IMR-90 (cell line): Measurements from ENCODE around the gene FAM83G. TPM values are rescaled to one million over a fixed set of nuclear protein-coding genes. Genes with fewer than 3 reads are reported as not detected.

Experiments used
- ATAC-seq: fragments of 200-7000 bp; cut with Tn5 transposase; 2 replicates; pipeline ENCODE4 v1.9.1; 2020; ENCODE audit warnings: low read depth, mild to moderate bottlenecking, moderate library complexity
- BruUV-seq: library from RNA; stranded (reverse); fragments of 400-500 nt; replicated peaks from 2 replicates; lab custom pipeline; 2021; lab: Mats Ljungman, UMichigan
- CTCF ChIA-PET: fragments of 300-600 bp; formaldehyde crosslinking; extraction: SDS; loops from one replicate; lab custom pipeline; 2021; ENCODE audit warnings: antibody characterized with exemption; lab: Yijun Ruan, JAX
- POLR2A ChIA-PET: fragments of 300-600 bp; sonication (Branson Sonifier 250); formaldehyde crosslinking; loops from one replicate; lab custom pipeline; 2022; ENCODE audit warnings: antibody characterized with exemption; ENCODE audit not compliant: unreplicated experiment; lab: Charles Lee
- DNase-seq: peaks from one replicate; pipeline ENCODE4 v3.0.0; 2013
- H2AFZ ChIP-seq: replicated peaks from 2 replicates; pipeline ENCODE3; 2013; ENCODE audit warnings: low read length, mild to moderate bottlenecking; ENCODE audit not compliant: poor library complexity
- H2AK5ac ChIP-seq: 2 replicates; pipeline ENCODE4 v1.6.1; 2013; ENCODE audit warnings: low read depth, low read length, inconsistent platforms
- H2AK9ac ChIP-seq: replicated peaks from 2 replicates; pipeline ENCODE3; 2013; ENCODE audit warnings: mild to moderate bottlenecking, low read depth, low read length, moderate library complexity; ENCODE audit not compliant: poor library complexity
- H2BK120ac ChIP-seq: 2 replicates; pipeline ENCODE4 v1.6.1; 2013; ENCODE audit warnings: low read depth, low read length, inconsistent platforms
- H2BK15ac ChIP-seq: 3 replicates; pipeline ENCODE4 v1.6.1; 2013; ENCODE audit warnings: low read depth, low read length, inconsistent platforms
- H2BK20ac ChIP-seq: 2 replicates; pipeline ENCODE4 v1.6.1; 2013; ENCODE audit warnings: low read depth, mild to moderate bottlenecking, inconsistent platforms, low read length, moderate library complexity
- H2BK5ac ChIP-seq: 2 replicates; pipeline ENCODE4 v1.6.1; 2013; ENCODE audit warnings: mild to moderate bottlenecking, low read depth, low read length, inconsistent platforms; ENCODE audit not compliant: poor library complexity, severe bottlenecking
- H3K14ac ChIP-seq: replicated peaks from 2 replicates; pipeline ENCODE4 v1.6.1; 2013; ENCODE audit warnings: low read depth, low read length, inconsistent platforms
- H3K18ac ChIP-seq: 2 replicates; pipeline ENCODE4 v1.6.1; 2013; ENCODE audit warnings: low read depth, low read length, control low read depth
- H3K23ac ChIP-seq: 2 replicates; pipeline ENCODE4 v1.6.1; 2013; ENCODE audit warnings: low read depth, low read length, inconsistent platforms
- H3K27ac ChIP-seq: 2 replicates; pipeline ENCODE4 v1.5.1; 2013; ENCODE audit warnings: mild to moderate bottlenecking, control low read depth, low read length; ENCODE audit not compliant: insufficient read depth
- H3K27me3 ChIP-seq: 2 replicates; pipeline ENCODE4 v1.6.1; 2013; ENCODE audit warnings: low read length; ENCODE audit not compliant: control insufficient read depth, insufficient read depth
- H3K36me3 ChIP-seq: 2 replicates; pipeline ENCODE4 v1.6.1; 2013; ENCODE audit warnings: low read length, mixed read lengths; ENCODE audit not compliant: control insufficient read depth, insufficient read depth
- H3K4ac ChIP-seq: 2 replicates; pipeline ENCODE4 v1.6.1; 2013; ENCODE audit warnings: low read depth, low read length, inconsistent platforms
- H3K4me1 ChIP-seq: 2 replicates; pipeline ENCODE4 v1.6.1; 2013; ENCODE audit warnings: low read length, mixed read lengths; ENCODE audit not compliant: control insufficient read depth, insufficient read depth
- H3K4me2 ChIP-seq: 2 replicates; pipeline ENCODE4 v1.6.1; 2013; ENCODE audit warnings: low read depth, mild to moderate bottlenecking, control low read depth, low read length, moderate library complexity
- H3K4me3 ChIP-seq: 2 replicates; pipeline ENCODE4 v1.5.1; 2013; ENCODE audit warnings: low read depth, mild to moderate bottlenecking, control low read depth, low read length, moderate library complexity; ENCODE audit not compliant: insufficient read depth
- H3K56ac ChIP-seq: 2 replicates; pipeline ENCODE4 v1.6.1; 2013; ENCODE audit warnings: low read length, inconsistent platforms; ENCODE audit not compliant: insufficient read depth; ENCODE audit errors: extremely low read depth
- H3K79me1 ChIP-seq, 2 experiments: 2 replicates each; pipeline ENCODE4 v1.6.1; 2013; ENCODE audit warnings: low read length in 2 of 2, inconsistent platforms in 1 of 2, low read depth in 1 of 2
- H3K9ac ChIP-seq: 2 replicates; pipeline ENCODE4 v1.6.1; 2013; ENCODE audit warnings: low read depth, low read length, control low read depth
- H3K9me1 ChIP-seq: 2 replicates; pipeline ENCODE4 v1.6.1; 2013; ENCODE audit warnings: low read length, inconsistent platforms; ENCODE audit not compliant: insufficient read depth
- H3K9me3 ChIP-seq: 2 replicates; pipeline ENCODE4 v1.6.1; 2013; ENCODE audit warnings: low read length; ENCODE audit not compliant: control insufficient read depth, insufficient read depth
- H4K20me1 ChIP-seq: 2 replicates; pipeline ENCODE4 v1.6.1; 2013; ENCODE audit warnings: low read length, inconsistent platforms; ENCODE audit not compliant: insufficient read depth
- H4K5ac ChIP-seq: 2 replicates; pipeline ENCODE4 v1.6.1; 2013; ENCODE audit warnings: mild to moderate bottlenecking, low read depth, low read length, control low read depth
- H4K8ac ChIP-seq, 2 experiments: 2 replicates each; pipeline ENCODE4 v1.6.1; 2013; ENCODE audit warnings: low read depth in 2 of 2, low read length in 2 of 2, control low read depth in 1 of 2, inconsistent platforms in 1 of 2
- H4K91ac ChIP-seq: 2 replicates; pipeline ENCODE4 v1.6.1; 2013; ENCODE audit warnings: low read depth, low read length, inconsistent platforms; ENCODE audit not compliant: insufficient read depth
- BHLHE40 ChIP-seq: fragments of 150-350 bp; IDR thresholded peaks from 2 replicates; pipeline ENCODE4 v1.6.1; 2016; ENCODE audit warnings: mild to moderate bottlenecking, low read depth, low read length
- CEBPB ChIP-seq: IDR thresholded peaks from 2 replicates; pipeline ENCODE4 v1.6.1; 2012; ENCODE audit warnings: low read depth, low read length, improper control_type of control experiment
- ELK1 ChIP-seq: fragments of 150-350 bp; IDR thresholded peaks from 2 replicates; pipeline ENCODE4 v1.6.1; 2016; ENCODE audit warnings: low read depth, mild to moderate bottlenecking, low read length, moderate library complexity, borderline replicate concordance
- FOS ChIP-seq: fragments of 150-350 bp; IDR thresholded peaks from 2 replicates; pipeline ENCODE4 v1.6.1; 2016; ENCODE audit warnings: low read depth, low read length
- MAFK ChIP-seq: IDR thresholded peaks from 2 replicates; pipeline ENCODE4 v1.6.1; 2012; ENCODE audit warnings: low read depth, low read length, improper control_type of control experiment
- MAZ ChIP-seq: IDR thresholded peaks from 2 replicates; pipeline ENCODE4 v1.6.1; 2012; ENCODE audit warnings: low read depth, mild to moderate bottlenecking, low read length, improper control_type of control experiment, moderate library complexity, borderline replicate concordance
- NFE2L2 ChIP-seq: fragments of 150-350 bp; IDR thresholded peaks from 2 replicates; pipeline ENCODE4 v1.6.1; 2016; ENCODE audit warnings: low read depth, mild to moderate bottlenecking, low read length
- POLR2A ChIP-seq: IDR thresholded peaks from 2 replicates; pipeline ENCODE4 v1.6.1; 2012; ENCODE audit warnings: mild to moderate bottlenecking, low read depth, low read length
- RAD21 ChIP-seq: IDR thresholded peaks from 2 replicates; pipeline ENCODE4 v1.6.1; 2012; ENCODE audit warnings: low read length, improper control_type of control experiment
- RCOR1 ChIP-seq: IDR thresholded peaks from 2 replicates; pipeline ENCODE4 v1.6.1; 2012; ENCODE audit warnings: mild to moderate bottlenecking, low read length, improper control_type of control experiment; ENCODE audit not compliant: insufficient replicate concordance
- RFX5 ChIP-seq: IDR thresholded peaks from 2 replicates; pipeline ENCODE4 v1.8.0; 2012; ENCODE audit warnings: low read depth, mild to moderate bottlenecking, low read length, moderate library complexity
- SMC3 ChIP-seq: fragments of 150-350 bp; IDR thresholded peaks from 2 replicates; pipeline ENCODE4 v1.6.1; 2016; ENCODE audit warnings: low read depth, mild to moderate bottlenecking, antibody characterized with exemption, low read length, moderate library complexity
- WGBS, 2 experiments: methylation state at CpG; one replicate each; pipeline versions ENCODE4 v1.1.5 to v1.1.7; 2013; ENCODE audit warnings: missing lambda C conversion rate in 2 of 2; ENCODE audit not compliant: insufficient read length in 1 of 2; ENCODE audit errors: extremely low coverage in 2 of 2; 5-methylcytosine and 5-hydroxymethylcytosine counted together
- dilution Hi-C: fragments of 300-500 bp; cut with HindIII; formaldehyde crosslinking; loops from one replicate; pipeline ENCODE4 v1.14.3; 2018; ENCODE audit warnings: low sequenced_read_pairs; ENCODE audit not compliant: unreplicated experiment
- in situ Hi-C: fragments of 300-500 bp; cut with MboI; formaldehyde crosslinking; loops from 3 replicates; pipeline ENCODE4 v1.14.3; 2019; ENCODE audit warnings: low sequenced_read_pairs, inconsistent platforms, mixed read lengths
- intact Hi-C: fragments of 100-400 bp; cut with micrococcal nuclease; formaldehyde crosslinking; loops from 2 replicates; pipeline ENCODE4 v1.10.0; 2022
- polyA plus RNA-seq, 3 experiments: library from polyadenylated mRNA; depleted of rRNA; stranded (reverse); fragments of >200 nt; gene quantifications; 2 replicates each; pipeline ENCODE4 v1.2.3, GENCODE V29; 2012; ENCODE audit warnings: low replicate concordance in 1 of 3
- total RNA-seq: library from RNA; depleted of rRNA; stranded (reverse); fragments of >200 nt; gene quantifications from 2 replicates; pipeline ENCODE4 v1.2.3, GENCODE V29; 2012
- TF ChIP-seq, protein P1 (sequence below): conservative IDR thresholded peaks from 2 replicates; pipeline ENCODE4 v1.5.1; 2012; ENCODE audit warnings: mild to moderate bottlenecking, low read depth, low read length, improper control_type of control experiment

Gene FAM83G
- total and polyA plus RNA-seq, 2 of the 4 experiments (the other 2 are of a cell fraction) = 9.5 to 12.6 TPM

- dilution Hi-C loops (no loop called here), in situ Hi-C loops (no loop called here), intact Hi-C loops (no loop called here)
- Histone ChIP-seq H3K4me3 (no peak overlapping the region), H4K91ac (no peak overlapping the region), H2BK20ac (no peak overlapping the region), H2AFZ (no peak overlapping the region), H3K9me3 (no peaks in the 10 kb centered on the region), H3K27me3 (no peaks in the 10 kb centered on the region; the same call in 1 of the 2 replicates), H3K23ac (no peak overlapping the region), H3K18ac (no peak overlapping the region), H3K4me2 (no peak overlapping the region), H2BK15ac (no peak overlapping the region), H3K36me3 (no peaks in the 10 kb centered on the region), H4K20me1 (no peaks in the 10 kb centered on the region), H3K9ac (no peak overlapping the region), H3K56ac (no peak overlapping the region), H3K9me1 (peaks cover 5% of the 10 kb centered on the region; the same call in 1 of the 2 replicates), H3K4ac (no peak overlapping the region), H2AK9ac (no peak overlapping the region), H2BK5ac (no peak overlapping the region), H3K79me1 (no peaks in the 10 kb centered on the region), H3K27ac (no peak overlapping the region), H2AK5ac (no peak overlapping the region), H3K14ac (no peak overlapping the region), H4K8ac (no peak overlapping the region), H4K5ac (no peak overlapping the region), H3K4me1 (no peaks in the 10 kb centered on the region), H2BK120ac (no peak overlapping the region)
- DNase-seq (no peak), ATAC-seq (no peak; the same call in 1 of the 2 replicates)
- WGBS, 2 experiments = 93% methylated on average over 3 of the region's 24 CpGs; no CpG with 5 or more reads in 1 of the 2 experiments
- ChIA-PET CTCF (no interaction called here), POLR2A (no interaction called here)
- no TSS peak for BruUV-seq
- TF ChIP-seq FOS = no peak
- no peak for TF ChIP-seq RAD21
- TF ChIP-seq CEBPB = no peak
- TF ChIP-seq ELK1 = no peak
- TF ChIP-seq SMC3 = no peak
- no peak for TF ChIP-seq BHLHE40
- TF ChIP-seq, protein P1, sequence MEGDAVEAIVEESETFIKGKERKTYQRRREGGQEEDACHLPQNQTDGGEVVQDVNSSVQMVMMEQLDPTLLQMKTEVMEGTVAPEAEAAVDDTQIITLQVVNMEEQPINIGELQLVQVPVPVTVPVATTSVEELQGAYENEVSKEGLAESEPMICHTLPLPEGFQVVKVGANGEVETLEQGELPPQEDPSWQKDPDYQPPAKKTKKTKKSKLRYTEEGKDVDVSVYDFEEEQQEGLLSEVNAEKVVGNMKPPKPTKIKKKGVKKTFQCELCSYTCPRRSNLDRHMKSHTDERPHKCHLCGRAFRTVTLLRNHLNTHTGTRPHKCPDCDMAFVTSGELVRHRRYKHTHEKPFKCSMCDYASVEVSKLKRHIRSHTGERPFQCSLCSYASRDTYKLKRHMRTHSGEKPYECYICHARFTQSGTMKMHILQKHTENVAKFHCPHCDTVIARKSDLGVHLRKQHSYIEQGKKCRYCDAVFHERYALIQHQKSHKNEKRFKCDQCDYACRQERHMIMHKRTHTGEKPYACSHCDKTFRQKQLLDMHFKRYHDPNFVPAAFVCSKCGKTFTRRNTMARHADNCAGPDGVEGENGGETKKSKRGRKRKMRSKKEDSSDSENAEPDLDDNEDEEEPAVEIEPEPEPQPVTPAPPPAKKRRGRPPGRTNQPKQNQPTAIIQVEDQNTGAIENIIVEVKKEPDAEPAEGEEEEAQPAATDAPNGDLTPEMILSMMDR = no peak
- TF ChIP-seq NFE2L2 = no peak
- no peak for TF ChIP-seq MAZ
- TF ChIP-seq RCOR1 = no peak
- TF ChIP-seq MAFK = no peak
- TF ChIP-seq POLR2A = no peak
- no peak for TF ChIP-seq RFX5
Observed at GRCh38 chr17:19021622-19022083, 17.1 kb upstream of the FAM83G start.
